Thoracic aorta (tissue), 2 donors: Measurements from ENCODE around the gene PALD1. TPM values are rescaled to one million over a fixed set of nuclear protein-coding genes. Genes with fewer than 3 reads are reported as not detected.

ENCODE experiments used
- ATAC-seq: fragments of 150-250 bp; one replicate; pipeline ENCODE4 v1.8.0; 2017; ENCODE audit warnings: low read depth; ENCODE audit not compliant: insufficient number of reproducible peaks, low FRiP score
- DNase-seq: peaks from one replicate; pipeline ENCODE4 v3.0.0-alpha.2; 2020; ENCODE audit warnings: low spot score
- H3K27ac ChIP-seq, 2 donors: fragments of 200-600 bp; sonication (generic); 1 replicate in 1 of 2; 2 replicates in 1 of 2; pipeline ENCODE4 v1.5.1; 2016; ENCODE audit warnings: mild to moderate bottlenecking in 2 of 2, moderate library complexity in 2 of 2
- H3K27me3 ChIP-seq: fragments of 200-600 bp; sonication (generic); replicated peaks from 2 replicates; pipeline ENCODE4 v1.6.0; 2016; ENCODE audit warnings: mild to moderate bottlenecking; ENCODE audit not compliant: insufficient read depth
- H3K36me3 ChIP-seq: fragments of 200-600 bp; sonication (generic); one replicate; pipeline ENCODE4 v1.5.1; 2016
- H3K4me1 ChIP-seq, 2 donors: fragments of 200-600 bp; sonication (generic); 1 replicate in 1 of 2; 2 replicates in 1 of 2; pipeline versions ENCODE4 v1.5.1 to v1.6.0; 2016; ENCODE audit warnings: low read depth in 2 of 2, mild to moderate bottlenecking in 1 of 2; ENCODE audit not compliant: control insufficient read depth in 1 of 2
- H3K4me3 ChIP-seq: fragments of 200-600 bp; sonication (generic); 2 replicates; pipeline ENCODE4 v1.5.1; 2016; ENCODE audit warnings: mild to moderate bottlenecking
- H3K9me3 ChIP-seq: fragments of 200-600 bp; sonication (generic); 2 replicates; pipeline ENCODE4 v1.5.1; 2016
- CTCF ChIP-seq: fragments of 200-600 bp; sonication (generic); IDR thresholded peaks from one replicate; pipeline ENCODE4 v1.5.1; 2019; ENCODE audit warnings: antibody characterized with exemption
- total RNA-seq, 2 donors: library from RNA; depleted of rRNA; stranded (reverse); fragments of >200 nt; gene quantifications; one replicate each; pipeline versions ENCODE4 v1.1.0 to v1.2.3, GENCODE V29; 2016

Gene PALD1
- total RNA-seq, 2 donors from 2014 or later = 19.5 to 19.7 TPM

GRCh38 chr10:70503776-70504175 is 25.2 kb downstream of the PALD1 start:
- Histone ChIP-seq H3K9me3 (no peaks in the 10 kb centered on the region), H3K4me1 (peaks cover 11 to 29% of the 10 kb centered on the region in 2 donors), H3K36me3 (no peaks in the 10 kb centered on the region), H3K27me3 (no peaks in the 10 kb centered on the region), H3K4me3 (no peak overlapping the region), H3K27ac (no peak overlapping the region)
- DNase-seq (no peak), ATAC-seq (no peak)
- TF ChIP-seq CTCF = no peak

- Histone ChIP-seq H3K36me3 (no peaks in the 10 kb centered on the region), H3K4me1 (peaks cover 12 to 29% of the 10 kb centered on the region in 2 donors), H3K4me3 (no peak overlapping the region), H3K27me3 (no peaks in the 10 kb centered on the region), H3K9me3 (no peaks in the 10 kb centered on the region), H3K27ac (no peak overlapping the region)
- ATAC-seq (no peak), DNase-seq (no peak)
- no peak for TF ChIP-seq CTCF
Measured at GRCh38 chr10:70504521-70505358, 26.2 kb downstream of the PALD1 start.

GRCh38 chr10:70505908-70506307 is 27.3 kb downstream of the PALD1 start:
- Histone ChIP-seq H3K4me3 (no peak overlapping the region), H3K27ac (no peak overlapping the region), H3K27me3 (no peaks in the 10 kb centered on the region), H3K36me3 (no peaks in the 10 kb centered on the region), H3K4me1 (peaks cover 15 to 32% of the 10 kb centered on the region in 2 donors), H3K9me3 (no peaks in the 10 kb centered on the region)
- ATAC-seq (no peak), DNase-seq (no peak)
- no peak for TF ChIP-seq CTCF

- no peak for TF ChIP-seq CTCF
- Histone ChIP-seq H3K9me3 (no peaks in the 10 kb centered on the region), H3K27me3 (no peaks in the 10 kb centered on the region), H3K36me3 (no peaks in the 10 kb centered on the region), H3K27ac (no peak overlapping the region), H3K4me1 (peaks cover 15 to 50% of the 10 kb centered on the region in 2 donors), H3K4me3 (no peak overlapping the region)
- no peak for DNase-seq
- ATAC-seq = no peak
Measured at GRCh38 chr10:70507966-70508365, 29.4 kb downstream of the PALD1 start.

GRCh38 chr10:70508912-70509756 is 30.6 kb downstream of the PALD1 start:
- no peak for ATAC-seq
- Histone ChIP-seq H3K27ac (peak overlapping the region in 1 of 2 donors; percentile 19), H3K4me3 (peak overlapping the region; percentile 55), H3K9me3 (no peaks in the 10 kb centered on the region), H3K27me3 (no peaks in the 10 kb centered on the region), H3K4me1 (peaks cover 15 to 50% of the 10 kb centered on the region in 2 donors), H3K36me3 (no peaks in the 10 kb centered on the region)
- DNase-seq = no peak
- TF ChIP-seq CTCF = no peak
